GM12878 (cell line): ENCODE results near the gene SH3BP1. TPM values are rescaled to one million over a fixed set of nuclear protein-coding genes. Genes with fewer than 3 reads are reported as not detected.
A peak's percentile ranks its signal among the peaks of the same experiment; 100 is the strongest.

Experiments
- BCL11A ChIP-seq: IDR thresholded peaks from 2 replicates; pipeline ENCODE4 v1.6.1; 2011; ENCODE audit warnings: low read depth, low read length
- CEBPB ChIP-seq, 2 experiments: fragments of 150-350 bp in 1 of 2; IDR thresholded peaks; 2 replicates each; pipeline ENCODE4 v1.6.1; 2012 to 2014; ENCODE audit warnings: low read depth in 2 of 2, low read length in 2 of 2, borderline replicate concordance in 1 of 2, inconsistent platforms in 1 of 2
- DPF2 ChIP-seq: fragments of 450-650 bp; IDR thresholded peaks from 2 replicates; pipeline ENCODE4 v1.6.1; 2017; ENCODE audit warnings: mild to moderate bottlenecking
- EZH2 ChIP-seq: IDR thresholded peaks from 2 replicates; pipeline ENCODE4 v1.6.1; 2012; ENCODE audit warnings: low read depth, mild to moderate bottlenecking, control low read depth, inconsistent platforms, low read length, borderline replicate concordance; ENCODE audit not compliant: control insufficient read depth
- HDAC2 ChIP-seq: fragments of 200-600 bp; sonication (generic); IDR thresholded peaks from 2 replicates; pipeline ENCODE4 v1.6.1; 2017
- KDM1A ChIP-seq: fragments of 200-600 bp; sonication (generic); IDR thresholded peaks from 2 replicates; pipeline ENCODE4 v1.6.1; 2016; ENCODE audit warnings: borderline replicate concordance
- NBN ChIP-seq: fragments of 450-650 bp; IDR thresholded peaks from 2 replicates; pipeline ENCODE4 v1.6.1; 2016
- NFYB ChIP-seq: IDR thresholded peaks from 2 replicates; pipeline ENCODE4 v1.6.1; 2011; ENCODE audit warnings: low read depth, mild to moderate bottlenecking, low read length, improper control_type of control experiment, moderate library complexity; ENCODE audit not compliant: insufficient read depth
- RB1 ChIP-seq: fragments of 450-650 bp; formaldehyde crosslinking; IDR thresholded peaks from 2 replicates; pipeline ENCODE4 v1.6.1; 2017; ENCODE audit warnings: mild to moderate bottlenecking, borderline replicate concordance
- STAT1 ChIP-seq: fragments of 450-650 bp; conservative IDR thresholded peaks from 2 replicates; pipeline ENCODE4 v1.6.1; 2014; ENCODE audit warnings: antibody characterized with exemption, mild to moderate bottlenecking
- ZNF207 ChIP-seq: fragments of 450-650 bp; IDR thresholded peaks from 2 replicates; pipeline ENCODE4 v1.6.1; 2014; ENCODE audit warnings: antibody characterized with exemption, mild to moderate bottlenecking, borderline replicate concordance
- ZNF24 ChIP-seq: fragments of 450-650 bp; IDR thresholded peaks from 2 replicates; pipeline ENCODE4 v1.6.1; 2017; ENCODE audit warnings: antibody characterized with exemption, mild to moderate bottlenecking
- ZZZ3 ChIP-seq: IDR thresholded peaks from 2 replicates; pipeline ENCODE4 v1.6.1; 2011; ENCODE audit warnings: low read depth; ENCODE audit not compliant: control insufficient read depth, insufficient read length
- polyA plus RNA-seq, 11 experiments: library from polyadenylated mRNA; depleted of rRNA in 4 of 11; unstranded in 6 of 11; stranded (reverse) in 5 of 11; fragments of >200 nt; fragmentation: Nextera tagmentation in 4 of 11; fragmentation: Illumina TruSeq in 1 of 11; extraction: Ambion mirVana in 4 of 11; extraction: Trizol in 1 of 11; gene quantifications; 1 replicate in 1 of 11; 2 replicates in 10 of 11; pipeline versions ENCODE4 v1.2.1 to v1.2.3, GENCODE V29; 2011 to 2016; ENCODE audit warnings: inconsistent platforms in 2 of 11, missing spikeins in 2 of 11, low read depth in 1 of 11
- total RNA-seq, 4 experiments: library from RNA; depleted of rRNA in 3 of 4; stranded (reverse); fragments of >200 nt in 3 of 4; fragmentation: Illumina TruSeq in 1 of 4; extraction: Trizol in 1 of 4; gene quantifications; 2 replicates each; pipeline versions ENCODE4 v1.2.1 to v1.2.3, GENCODE V29; 2013 to 2021
- TF ChIP-seq, protein P1 (sequence below): IDR thresholded peaks from 2 replicates; pipeline ENCODE4 v1.6.1; 2012; ENCODE audit warnings: low read depth, low read length, improper control_type of control experiment
- TF ChIP-seq, protein P2 (sequence below): fragments of 450-650 bp; conservative IDR thresholded peaks from 2 replicates; pipeline ENCODE4 v1.6.1; 2017; ENCODE audit warnings: mild to moderate bottlenecking, moderate library complexity
- TF ChIP-seq, protein P3 (sequence below): fragments of 450-650 bp; IDR thresholded peaks from 2 replicates; pipeline ENCODE4 v1.6.1; 2017; ENCODE audit warnings: mild to moderate bottlenecking, moderate library complexity
- TF ChIP-seq, protein P4 (sequence below): fragments of 450-650 bp; formaldehyde crosslinking; IDR thresholded peaks from 2 replicates; pipeline ENCODE4 v1.5.0; 2022; ENCODE audit warnings: mild to moderate bottlenecking, missing genetic modification characterization

Gene SH3BP1
- total and polyA plus RNA-seq, 10 of the 15 experiments (the other 5 are each of a cell fraction or from before 2014, with no cell fraction given): 0.29 to 70.5 (median 22.5) TPM

DNA sequence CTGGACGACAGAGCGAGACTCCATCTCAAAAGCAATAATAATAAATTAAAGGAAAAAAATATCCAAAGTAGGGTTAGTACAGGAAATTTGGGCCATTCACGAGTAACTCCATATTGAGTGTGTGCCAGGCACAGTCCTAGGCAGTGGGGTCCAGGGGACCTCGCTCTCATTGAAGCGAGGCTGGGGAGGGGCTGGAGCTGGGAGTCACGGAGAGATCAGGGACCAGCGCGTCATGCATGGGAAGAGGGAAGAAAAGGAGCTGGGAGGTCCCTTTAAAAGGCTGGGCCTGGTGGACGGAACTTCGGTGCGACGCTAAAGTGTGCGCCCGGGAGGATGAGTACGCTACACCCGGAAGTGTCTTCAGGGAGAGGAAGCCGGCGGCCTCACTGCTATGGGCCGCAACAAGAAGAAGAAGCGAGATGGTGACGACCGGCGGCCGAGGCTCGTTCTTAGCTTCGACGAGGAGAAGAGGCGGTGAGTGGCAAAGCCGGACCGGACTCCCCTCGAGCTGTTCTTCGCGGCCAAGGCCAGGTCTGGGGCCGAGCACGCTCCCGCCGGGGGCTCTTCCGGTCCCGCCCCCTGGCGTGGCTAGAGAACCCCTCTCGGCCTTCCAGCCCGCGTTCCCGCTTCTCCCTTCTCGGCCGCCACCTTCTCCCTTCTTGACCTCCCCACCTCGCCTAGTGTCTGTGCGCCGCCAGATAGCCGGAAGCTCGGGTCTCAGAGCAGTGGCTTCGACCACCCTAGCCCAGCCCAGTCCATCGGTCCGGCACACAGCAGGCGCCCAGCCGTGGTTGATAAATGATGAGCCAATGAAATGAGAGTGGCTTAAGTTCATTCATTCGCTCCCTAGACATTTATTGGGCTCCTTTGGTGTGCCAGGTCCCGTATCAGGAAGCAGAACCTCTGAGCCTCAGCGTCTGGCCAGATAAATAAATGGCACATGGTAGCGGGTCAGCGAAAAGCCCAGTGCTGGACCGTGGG lies 46.8 kb downstream of the SH3BP1 start, which contains the start of gene NOL12 (continued):
- TF ChIP-seq, protein P1, sequence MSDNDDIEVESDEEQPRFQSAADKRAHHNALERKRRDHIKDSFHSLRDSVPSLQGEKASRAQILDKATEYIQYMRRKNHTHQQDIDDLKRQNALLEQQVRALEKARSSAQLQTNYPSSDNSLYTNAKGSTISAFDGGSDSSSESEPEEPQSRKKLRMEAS: peak; percentile 60; the same call in 1 of the 2 replicates
- TF ChIP-seq NFYB (peak; percentile 65; the same call in 1 of the 2 replicates), ZNF207 (peak; percentile 95), BCL11A (no peak), EZH2 (no peak), RB1 (peak; percentile 94; the same call in 1 of the 2 replicates), ZNF24 (peak; percentile 54), KDM1A (no peak), STAT1 (0 out of 2 replicates have a peak, but pooled peaks have one; percentile 70), ZZZ3 (peak; percentile 53), HDAC2 (no peak), DPF2 (0 out of 2 replicates have a peak, but pooled peaks have one; percentile 21), NBN (peak; percentile 94), CEBPB (IDR thresholded peaks at IDR 0.05; ENCODE audit: borderline replicate concordance in 1 of 2, low read depth in 2 of 2, low read length in 2 of 2) (no peak)
- TF ChIP-seq, protein P2, sequence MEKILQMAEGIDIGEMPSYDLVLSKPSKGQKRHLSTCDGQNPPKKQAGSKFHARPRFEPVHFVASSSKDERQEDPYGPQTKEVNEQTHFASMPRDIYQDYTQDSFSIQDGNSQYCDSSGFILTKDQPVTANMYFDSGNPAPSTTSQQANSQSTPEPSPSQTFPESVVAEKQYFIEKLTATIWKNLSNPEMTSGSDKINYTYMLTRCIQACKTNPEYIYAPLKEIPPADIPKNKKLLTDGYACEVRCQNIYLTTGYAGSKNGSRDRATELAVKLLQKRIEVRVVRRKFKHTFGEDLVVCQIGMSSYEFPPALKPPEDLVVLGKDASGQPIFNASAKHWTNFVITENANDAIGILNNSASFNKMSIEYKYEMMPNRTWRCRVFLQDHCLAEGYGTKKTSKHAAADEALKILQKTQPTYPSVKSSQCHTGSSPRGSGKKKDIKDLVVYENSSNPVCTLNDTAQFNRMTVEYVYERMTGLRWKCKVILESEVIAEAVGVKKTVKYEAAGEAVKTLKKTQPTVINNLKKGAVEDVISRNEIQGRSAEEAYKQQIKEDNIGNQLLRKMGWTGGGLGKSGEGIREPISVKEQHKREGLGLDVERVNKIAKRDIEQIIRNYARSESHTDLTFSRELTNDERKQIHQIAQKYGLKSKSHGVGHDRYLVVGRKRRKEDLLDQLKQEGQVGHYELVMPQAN: peak; percentile 91
- TF ChIP-seq, protein P3, sequence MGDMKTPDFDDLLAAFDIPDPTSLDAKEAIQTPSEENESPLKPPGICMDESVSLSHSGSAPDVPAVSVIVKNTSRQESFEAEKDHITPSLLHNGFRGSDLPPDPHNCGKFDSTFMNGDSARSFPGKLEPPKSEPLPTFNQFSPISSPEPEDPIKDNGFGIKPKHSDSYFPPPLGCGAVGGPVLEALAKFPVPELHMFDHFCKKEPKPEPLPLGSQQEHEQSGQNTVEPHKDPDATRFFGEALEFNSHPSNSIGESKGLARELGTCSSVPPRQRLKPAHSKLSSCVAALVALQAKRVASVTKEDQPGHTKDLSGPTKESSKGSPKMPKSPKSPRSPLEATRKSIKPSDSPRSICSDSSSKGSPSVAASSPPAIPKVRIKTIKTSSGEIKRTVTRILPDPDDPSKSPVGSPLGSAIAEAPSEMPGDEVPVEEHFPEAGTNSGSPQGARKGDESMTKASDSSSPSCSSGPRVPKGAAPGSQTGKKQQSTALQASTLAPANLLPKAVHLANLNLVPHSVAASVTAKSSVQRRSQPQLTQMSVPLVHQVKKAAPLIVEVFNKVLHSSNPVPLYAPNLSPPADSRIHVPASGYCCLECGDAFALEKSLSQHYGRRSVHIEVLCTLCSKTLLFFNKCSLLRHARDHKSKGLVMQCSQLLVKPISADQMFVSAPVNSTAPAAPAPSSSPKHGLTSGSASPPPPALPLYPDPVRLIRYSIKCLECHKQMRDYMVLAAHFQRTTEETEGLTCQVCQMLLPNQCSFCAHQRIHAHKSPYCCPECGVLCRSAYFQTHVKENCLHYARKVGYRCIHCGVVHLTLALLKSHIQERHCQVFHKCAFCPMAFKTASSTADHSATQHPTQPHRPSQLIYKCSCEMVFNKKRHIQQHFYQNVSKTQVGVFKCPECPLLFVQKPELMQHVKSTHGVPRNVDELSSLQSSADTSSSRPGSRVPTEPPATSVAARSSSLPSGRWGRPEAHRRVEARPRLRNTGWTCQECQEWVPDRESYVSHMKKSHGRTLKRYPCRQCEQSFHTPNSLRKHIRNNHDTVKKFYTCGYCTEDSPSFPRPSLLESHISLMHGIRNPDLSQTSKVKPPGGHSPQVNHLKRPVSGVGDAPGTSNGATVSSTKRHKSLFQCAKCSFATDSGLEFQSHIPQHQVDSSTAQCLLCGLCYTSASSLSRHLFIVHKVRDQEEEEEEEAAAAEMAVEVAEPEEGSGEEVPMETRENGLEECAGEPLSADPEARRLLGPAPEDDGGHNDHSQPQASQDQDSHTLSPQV: no peak
- TF ChIP-seq, protein P4, sequence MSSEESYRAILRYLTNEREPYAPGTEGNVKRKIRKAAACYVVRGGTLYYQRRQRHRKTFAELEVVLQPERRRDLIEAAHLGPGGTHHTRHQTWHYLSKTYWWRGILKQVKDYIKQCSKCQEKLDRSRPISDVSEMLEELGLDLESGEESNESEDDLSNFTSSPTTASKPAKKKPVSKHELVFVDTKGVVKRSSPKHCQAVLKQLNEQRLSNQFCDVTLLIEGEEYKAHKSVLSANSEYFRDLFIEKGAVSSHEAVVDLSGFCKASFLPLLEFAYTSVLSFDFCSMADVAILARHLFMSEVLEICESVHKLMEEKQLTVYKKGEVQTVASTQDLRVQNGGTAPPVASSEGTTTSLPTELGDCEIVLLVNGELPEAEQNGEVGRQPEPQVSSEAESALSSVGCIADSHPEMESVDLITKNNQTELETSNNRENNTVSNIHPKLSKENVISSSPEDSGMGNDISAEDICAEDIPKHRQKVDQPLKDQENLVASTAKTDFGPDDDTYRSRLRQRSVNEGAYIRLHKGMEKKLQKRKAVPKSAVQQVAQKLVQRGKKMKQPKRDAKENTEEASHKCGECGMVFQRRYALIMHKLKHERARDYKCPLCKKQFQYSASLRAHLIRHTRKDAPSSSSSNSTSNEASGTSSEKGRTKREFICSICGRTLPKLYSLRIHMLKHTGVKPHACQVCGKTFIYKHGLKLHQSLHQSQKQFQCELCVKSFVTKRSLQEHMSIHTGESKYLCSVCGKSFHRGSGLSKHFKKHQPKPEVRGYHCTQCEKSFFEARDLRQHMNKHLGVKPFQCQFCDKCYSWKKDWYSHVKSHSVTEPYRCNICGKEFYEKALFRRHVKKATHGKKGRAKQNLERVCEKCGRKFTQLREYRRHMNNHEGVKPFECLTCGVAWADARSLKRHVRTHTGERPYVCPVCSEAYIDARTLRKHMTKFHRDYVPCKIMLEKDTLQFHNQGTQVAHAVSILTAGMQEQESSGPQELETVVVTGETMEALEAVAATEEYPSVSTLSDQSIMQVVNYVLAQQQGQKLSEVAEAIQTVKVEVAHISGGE (CRISPR knock-in tag): peak; percentile 94
